T-helper 9 cell (primary cell): ENCODE data around the gene TTLL11.
"Not testable (repeated sequence)": the region's sequence is repeated elsewhere in the genome, so short reads cannot be mapped to it uniquely, and the experiment has no call there.

Source experiments
- DNase-seq: peaks from one replicate; pipeline ENCODE4 v3.0.0-alpha.2; 2020

Gene TTLL11

GRCh38 chr9:122124528-122124927 lies 31.4 kb upstream of the TTLL11 start:
- no peak for DNase-seq

- DNase-seq, result no peak
Measured at GRCh38 chr9:122124048-122124447, 30.9 kb upstream of the TTLL11 start.

- DNase-seq, result peak; percentile 71
Measured at GRCh38 chr9:122122903-122123632, 30.0 kb upstream of the TTLL11 start.

GRCh38 chr9:122122468-122122867 lies 29.4 kb upstream of the TTLL11 start:
- DNase-seq, result no peak

GRCh38 chr9:122121931-122122330 lies 28.8 kb upstream of the TTLL11 start:
- DNase-seq, result no peak

- no peak for DNase-seq
Measured at GRCh38 chr9:122121391-122121790, 28.3 kb upstream of the TTLL11 start.

GRCh38 chr9:122120316-122121071 lies 27.4 kb upstream of the TTLL11 start:
- DNase-seq, result no peak

GRCh38 chr9:122119721-122120120 lies 26.6 kb upstream of the TTLL11 start:
- no peak for DNase-seq

GRCh38 chr9:122119166-122119521 lies 26.0 kb upstream of the TTLL11 start:
- no peak for DNase-seq

GRCh38 chr9:122118343-122119165 lies 25.4 kb upstream of the TTLL11 start:
- DNase-seq, result no peak

- not testable (repeated sequence) for DNase-seq
Measured at GRCh38 chr9:122117241-122117640, 24.1 kb upstream of the TTLL11 start.

- no peak for DNase-seq
Measured at GRCh38 chr9:122116448-122117173, 23.5 kb upstream of the TTLL11 start.

GRCh38 chr9:122116040-122116439 lies 22.9 kb upstream of the TTLL11 start:
- no peak for DNase-seq

GRCh38 chr9:122115176-122116035 lies 22.3 kb upstream of the TTLL11 start:
- no peak for DNase-seq

GRCh38 chr9:122113574-122113973 lies 20.5 kb upstream of the TTLL11 start:
- DNase-seq, result no peak

- DNase-seq, result no peak
Measured at GRCh38 chr9:122112238-122112637, 19.1 kb upstream of the TTLL11 start.

GRCh38 chr9:122111413-122112085 lies 18.4 kb upstream of the TTLL11 start:
- DNase-seq, result no peak

GRCh38 chr9:122110100-122110833 lies 17.2 kb upstream of the TTLL11 start:
- DNase-seq, result no peak

- no peak for DNase-seq
Measured at GRCh38 chr9:122109035-122109813, 16.1 kb upstream of the TTLL11 start.
